H1 (cell line): ENCODE measurements around the gene SMIM17. TPM values are rescaled to one million over a fixed set of nuclear protein-coding genes. Genes with fewer than 3 reads are reported as not detected.

Source experiments
- CTCF ChIA-PET: fragments of 300-600 bp; sonication (Branson Sonifier 250); formaldehyde crosslinking; loops from one replicate; lab custom pipeline; 2021; ENCODE audit not compliant: partially characterized antibody; lab: Charles Lee
- POLR2A ChIA-PET: fragments of 300-600 bp; sonication (Branson Sonifier 250); formaldehyde crosslinking; loops from one replicate; lab custom pipeline; 2021; ENCODE audit warnings: inconsistent platforms; ENCODE audit not compliant: partially characterized antibody; lab: Charles Lee
- DNase-seq, 2 experiments: peaks; one replicate each; pipeline versions ENCODE4 v3.0.0 to v3.0.0-alpha.2; 2010 to 2022; ENCODE audit warnings: low spot score in 2 of 2, low read depth in 1 of 2, mixed read lengths in 1 of 2
- FAIRE-seq: peaks from 2 replicates; lab custom pipeline; 2011; peaks lifted over from hg19 to GRCh38; lab: Jason Lieb, UNC
- H2AFZ ChIP-seq: 2 replicates; pipeline ENCODE4 v1.8.1; 2012; ENCODE audit warnings: low read length, inconsistent platforms
- H2AK5ac ChIP-seq: 2 replicates; pipeline ENCODE4 v1.6.1; 2013; ENCODE audit warnings: low read depth, low read length
- H2BK120ac ChIP-seq: replicated peaks from 2 replicates; pipeline ENCODE3; 2013; ENCODE audit warnings: low read depth, low read length, inconsistent platforms
- H2BK12ac ChIP-seq: 2 replicates; pipeline ENCODE4 v1.6.1; 2013; ENCODE audit warnings: low read depth, low read length
- H2BK15ac ChIP-seq: 2 replicates; pipeline ENCODE4 v1.6.1; 2013; ENCODE audit warnings: low read length
- H2BK20ac ChIP-seq: 2 replicates; pipeline ENCODE4 v1.6.1; 2013; ENCODE audit warnings: low read length
- H2BK5ac ChIP-seq: 2 replicates; pipeline ENCODE4 v1.6.1; 2013; ENCODE audit warnings: low read depth, low read length
- H3K14ac ChIP-seq: 2 replicates; pipeline ENCODE4 v1.6.1; 2013; ENCODE audit warnings: inconsistent platforms; ENCODE audit not compliant: insufficient read length
- H3K18ac ChIP-seq: 2 replicates; pipeline ENCODE4 v1.6.1; 2013; ENCODE audit warnings: low read length; ENCODE audit errors: extremely low read depth
- H3K23ac ChIP-seq: 2 replicates; pipeline ENCODE4 v1.6.1; 2013; ENCODE audit warnings: inconsistent platforms; ENCODE audit not compliant: insufficient read length
- H3K23me2 ChIP-seq: 2 replicates; pipeline ENCODE4 v1.6.1; 2013; ENCODE audit warnings: low read depth, low read length
- H3K27ac ChIP-seq: 2 replicates; pipeline ENCODE4 v1.6.1; 2011; ENCODE audit warnings: low read depth, low read length, inconsistent platforms
- H3K27me3 ChIP-seq, 4 experiments: replicated peaks in 1 of 4; 1 replicate in 1 of 4; 2 replicates in 3 of 4; pipeline versions ENCODE4 v1.6.1 to v1.8.1; 2011 to 2013; ENCODE audit warnings: low read length in 3 of 4, mild to moderate bottlenecking in 3 of 4, inconsistent platforms in 2 of 4, mixed read lengths in 2 of 4, moderate library complexity in 1 of 4; ENCODE audit not compliant: control insufficient read depth in 3 of 4, insufficient read depth in 3 of 4; ENCODE audit errors: extremely low read depth in 1 of 4
- H3K36me3 ChIP-seq, 4 experiments: 2 replicates each; pipeline versions ENCODE4 v1.6.1 to v1.8.1; 2011 to 2013; ENCODE audit warnings: mild to moderate bottlenecking in 4 of 4, low read length in 3 of 4, moderate library complexity in 2 of 4, control low read depth in 1 of 4, inconsistent platforms in 1 of 4; ENCODE audit not compliant: insufficient read depth in 4 of 4, control insufficient read depth in 2 of 4
- H3K4ac ChIP-seq: replicated peaks from 2 replicates; pipeline ENCODE3; 2013; ENCODE audit warnings: low read length, low read depth, mixed read lengths, inconsistent platforms; ENCODE audit not compliant: insufficient read length
- H3K4me1 ChIP-seq, 4 experiments: replicated peaks in 1 of 4; 1 replicate in 1 of 4; 2 replicates in 3 of 4; pipeline versions ENCODE4 v1.6.1 to v1.8.1; 2011 to 2013; ENCODE audit warnings: low read length in 3 of 4, inconsistent platforms in 2 of 4, mixed read lengths in 1 of 4; ENCODE audit not compliant: insufficient read depth in 4 of 4, control insufficient read depth in 3 of 4
- H3K4me2 ChIP-seq, 2 experiments: 2 replicates each; pipeline versions ENCODE4 v1.6.1 to v1.8.1; 2011 to 2013; ENCODE audit warnings: low read depth in 2 of 2, low read length in 2 of 2, control low read depth in 1 of 2, inconsistent platforms in 1 of 2, mild to moderate bottlenecking in 1 of 2; ENCODE audit not compliant: insufficient read depth in 1 of 2
- H3K4me3 ChIP-seq, 4 experiments: fragments of 200-600, 300-600 bp in 1 of 4; sonication (generic), shearing (Covaris generic), sonication (Bioruptor Twin) in 1 of 4; 2 replicates each; pipeline versions ENCODE4 v1.5.1 to v1.8.1; 2011 to 2016; ENCODE audit warnings: low read length in 4 of 4, low read depth in 3 of 4, control low read depth in 2 of 4, inconsistent platforms in 2 of 4, mild to moderate bottlenecking in 2 of 4, mixed read lengths in 1 of 4, moderate library complexity in 1 of 4; ENCODE audit not compliant: insufficient read depth in 2 of 4; ENCODE audit errors: extremely low read depth in 1 of 4
- H3K56ac ChIP-seq: replicated peaks from 2 replicates; pipeline ENCODE3; 2013; ENCODE audit warnings: low read depth, mild to moderate bottlenecking, mixed read lengths, low read length, inconsistent platforms; ENCODE audit not compliant: insufficient read length
- H3K79me1 ChIP-seq: 2 replicates; pipeline ENCODE4 v1.6.1; 2013; ENCODE audit warnings: low read depth, low read length, control low read depth
- H3K79me2 ChIP-seq, 2 experiments: 2 replicates each; pipeline versions ENCODE4 v1.6.1 to v1.8.1; 2012 to 2013; ENCODE audit warnings: low read length in 2 of 2, mild to moderate bottlenecking in 2 of 2, inconsistent platforms in 1 of 2; ENCODE audit not compliant: insufficient read depth in 2 of 2, control insufficient read depth in 1 of 2
- H3K9ac ChIP-seq, 4 experiments: replicated peaks in 1 of 4; 1 replicate in 1 of 4; 2 replicates in 3 of 4; pipeline versions ENCODE4 v1.6.1 to v1.8.1; 2011 to 2013; ENCODE audit warnings: low read depth in 3 of 4, low read length in 3 of 4, control low read depth in 2 of 4, mild to moderate bottlenecking in 2 of 4, moderate library complexity in 2 of 4, inconsistent platforms in 1 of 4; ENCODE audit errors: extremely low read depth in 1 of 4
- H3K9me3 ChIP-seq, 2 experiments: 2 replicates each; pipeline versions ENCODE4 v1.6.1 to v1.8.1; 2012 to 2013; ENCODE audit warnings: mild to moderate bottlenecking in 2 of 2, moderate library complexity in 2 of 2, control low read depth in 1 of 2, inconsistent platforms in 1 of 2, low read depth in 1 of 2, low read length in 1 of 2, mixed read lengths in 1 of 2; ENCODE audit not compliant: insufficient read depth in 2 of 2
- H4K20me1 ChIP-seq, 2 experiments: replicated peaks in 1 of 2; 2 replicates each; pipeline versions ENCODE3 to v1.8.1; 2011 to 2013; ENCODE audit warnings: inconsistent platforms in 2 of 2, low read length in 2 of 2, mild to moderate bottlenecking in 1 of 2; ENCODE audit not compliant: insufficient read depth in 2 of 2, control insufficient read depth in 1 of 2
- H4K5ac ChIP-seq: 2 replicates; pipeline ENCODE4 v1.6.1; 2013; ENCODE audit warnings: low read length, low read depth, mixed read lengths, inconsistent platforms; ENCODE audit not compliant: insufficient read length
- H4K8ac ChIP-seq: 2 replicates; pipeline ENCODE4 v1.8.0; 2013; ENCODE audit warnings: mild to moderate bottlenecking, moderate library complexity, low read length, inconsistent platforms; ENCODE audit not compliant: insufficient read depth; ENCODE audit errors: extremely low read depth
- H4K91ac ChIP-seq: replicated peaks from 2 replicates; pipeline ENCODE3; 2013; ENCODE audit warnings: low read length, mixed read lengths, inconsistent platforms; ENCODE audit not compliant: insufficient read length
- CTBP2 ChIP-seq: IDR thresholded peaks from 2 replicates; pipeline ENCODE4 v1.7.0; 2011; ENCODE audit warnings: borderline replicate concordance, mild to moderate bottlenecking, moderate library complexity, mixed read lengths, low read length; ENCODE audit not compliant: insufficient read depth, insufficient read length
- HDAC2 ChIP-seq, 2 experiments: fragments of 300-600 bp in 1 of 2; sonication (generic) in 1 of 2; IDR thresholded peaks; 2 replicates each; pipeline ENCODE4 v1.6.1; 2011 to 2012; ENCODE audit warnings: low read depth in 2 of 2, low read length in 2 of 2, mild to moderate bottlenecking in 2 of 2, moderate library complexity in 2 of 2, borderline replicate concordance in 1 of 2, inconsistent platforms in 1 of 2
- JUN ChIP-seq: IDR thresholded peaks from 2 replicates; pipeline ENCODE4 v1.6.1; 2011; ENCODE audit warnings: low read depth, mild to moderate bottlenecking, improper control_type of control experiment, low read length
- MAFK ChIP-seq: IDR thresholded peaks from 2 replicates; pipeline ENCODE4 v1.6.1; 2012; ENCODE audit warnings: low read depth, mild to moderate bottlenecking, improper control_type of control experiment, low read length
- NRF1 ChIP-seq: IDR thresholded peaks from 2 replicates; pipeline ENCODE4 v1.6.1; 2011; ENCODE audit warnings: mild to moderate bottlenecking, low read depth, low read length, improper control_type of control experiment
- POLR2A ChIP-seq, 2 experiments: IDR thresholded peaks; 1 replicate in 1 of 2; 2 replicates in 1 of 2; pipeline ENCODE4 v1.6.1; 2011; ENCODE audit warnings: low read depth in 2 of 2, low read length in 2 of 2, mild to moderate bottlenecking in 2 of 2; ENCODE audit errors: control extremely low read depth in 1 of 2
- RFX5 ChIP-seq: IDR thresholded peaks from 2 replicates; pipeline ENCODE4 v1.6.1; 2011; ENCODE audit warnings: low read depth, low read length, improper control_type of control experiment, borderline replicate concordance
- RNF2 ChIP-seq: fragments of 200-900, 300-1000 bp; sonication (generic); IDR thresholded peaks from 2 replicates; pipeline ENCODE4 v1.7.1; 2016; ENCODE audit warnings: borderline replicate concordance, low read depth, mild to moderate bottlenecking, antibody characterized with exemption, low read length; ENCODE audit not compliant: poor library complexity, severe bottlenecking; ENCODE audit errors: missing control alignments
- SIRT6 ChIP-seq: IDR thresholded peaks from one replicate; pipeline ENCODE4 v1.7.1; 2012; ENCODE audit warnings: low read length, inconsistent platforms
- SUZ12 ChIP-seq: fragments of 200-600 bp; sonication (generic); IDR thresholded peaks from 2 replicates; pipeline ENCODE4 v1.6.1; 2012; ENCODE audit warnings: mild to moderate bottlenecking, inconsistent platforms, low read length, moderate library complexity, mixed read lengths
- TAF1 ChIP-seq: IDR thresholded peaks from 2 replicates; pipeline ENCODE4 v1.6.1; 2011; ENCODE audit warnings: mild to moderate bottlenecking, low read depth, low read length
- TEAD4 ChIP-seq: IDR thresholded peaks from 2 replicates; pipeline ENCODE4 v1.6.1; 2012; ENCODE audit warnings: low read depth, low read length, inconsistent platforms, mixed read lengths
- WGBS, 2 experiments: shearing (Covaris generic) in 1 of 2; methylation state at CpG; one replicate each; pipeline versions ENCODE4 v1.1.6 to v1.1.7; 2013 to 2015; ENCODE audit warnings: low lambda C conversion rate in 2 of 2, mixed read lengths in 2 of 2, inconsistent platforms in 1 of 2, low coverage in 1 of 2, missing lambda C conversion rate in 1 of 2; ENCODE audit not compliant: insufficient replicate concordance in 2 of 2, insufficient coverage in 1 of 2, insufficient read length in 1 of 2; ENCODE audit errors: extremely low coverage in 1 of 2, missing lambda C conversion rate in 1 of 2; 5-methylcytosine and 5-hydroxymethylcytosine counted together
- polyA plus RNA-seq, 7 experiments: library from polyadenylated mRNA; depleted of rRNA in 3 of 7; stranded (reverse) in 5 of 7; unstranded in 2 of 7; fragments of >200 nt in 5 of 7; fragments of 200-250 nt in 2 of 7; gene quantifications; 1 replicate in 5 of 7; 2 replicates in 1 of 7; 4 replicates in 1 of 7; pipeline versions ENCODE4 v1.2.1 to v1.2.3, GENCODE V29; 2011 to 2013; ENCODE audit warnings: missing spikeins in 2 of 7, mixed read lengths in 2 of 7
- total RNA-seq: library from RNA; stranded (reverse); fragmentation: NEBNext Ultra II Directional; extraction: Animal tissue kit (Norgen Biotek cat#: 25700); gene quantifications from 2 replicates; pipeline ENCODE4 v1.2.1, GENCODE V29; 2021

SMIM17 gene
- total and polyA plus RNA-seq, 2 of the 8 experiments (the other 6 are each of a cell fraction or from before 2014, with no cell fraction given) = 0.06 TPM; not detected in 1

GRCh38 chr19:56617531-56617930 is 25.4 kb upstream of the SMIM17 start:
- peaks cover 36 to 58% of the 10 kb centered on the region in 2 experiments; a peak in 3 of 4 replicates for H3K9me3 ChIP-seq

More at GRCh38 chr19:56617531-56617930, 25.4 kb upstream of the SMIM17 start:
- Histone ChIP-seq H3K4ac (no peak overlapping the region), H2BK12ac (no peak overlapping the region), H3K4me2 (no peak overlapping the region), H2BK20ac (no peak overlapping the region), H3K14ac (no peak overlapping the region), H3K23ac (no peak overlapping the region), H3K9ac (no peak overlapping the region), H3K23me2 (no peaks in the 10 kb centered on the region), H2AK5ac (no peak overlapping the region), H2BK15ac (no peak overlapping the region), H4K20me1 (no peaks in the 10 kb centered on the region), H3K18ac (no peak overlapping the region), H3K27ac (no peak overlapping the region), H4K91ac (no peak overlapping the region), H3K56ac (no peak overlapping the region), H4K5ac (no peak overlapping the region), H3K79me1 (peaks cover 7% of the 10 kb centered on the region; the same call in 1 of the 2 replicates), H3K4me1 (no peaks in the 10 kb centered on the region), H2BK5ac (no peak overlapping the region), H3K79me2 (peaks cover 0 to 2% of the 10 kb centered on the region in 2 experiments; a peak in 2 of 4 replicates), H3K36me3 (peaks cover 2 to 25% (median 6%) of the 10 kb centered on the region in 4 experiments; a peak in 5 of 8 replicates), H3K4me3 (no peak overlapping the region), H4K8ac (no peak overlapping the region), H2BK120ac (no peak overlapping the region), H3K27me3 (no peaks in the 10 kb centered on the region), H2AFZ (no peak overlapping the region)
- TF ChIP-seq TAF1 (no peak), SUZ12 (no peak), SIRT6 (no peak), RNF2 (no peak), TEAD4 (no peak), NRF1 (no peak), POLR2A (IDR thresholded peaks at IDR 0.05; ENCODE audit: control extremely low read depth in 1 of 2, low read depth in 2 of 2, low read length in 2 of 2) (no peak), HDAC2 (IDR thresholded peaks at IDR 0.05; ENCODE audit: borderline replicate concordance in 1 of 2, low read depth in 2 of 2, low read length in 2 of 2) (no peak), MAFK (no peak), JUN (no peak), RFX5 (no peak), CTBP2 (no peak)
- POLR2A ChIA-PET = no interaction called here
- CTCF ChIA-PET = no interaction called here
- FAIRE-seq (no peak), DNase-seq (no peak)
- 96% methylated on average over 8 of the region's 8 CpGs; no CpG with 5 or more reads in 1 of the 2 experiments for WGBS, 2 experiments
